GM12801 (cell line): ENCODE data around the gene OR2T10.
"Not testable (repeated sequence)": the region's sequence is repeated elsewhere in the genome, so short reads cannot be mapped to it uniquely, and the experiment has no call there.

Experiments
- TF ChIP-seq, protein P1 (sequence below): IDR thresholded peaks from one replicate; pipeline ENCODE4 v1.5.1; 2011; ENCODE audit warnings: control low read depth; ENCODE audit not compliant: insufficient read length; ENCODE audit errors: extremely low read depth

The OR2T10 gene, protein sequence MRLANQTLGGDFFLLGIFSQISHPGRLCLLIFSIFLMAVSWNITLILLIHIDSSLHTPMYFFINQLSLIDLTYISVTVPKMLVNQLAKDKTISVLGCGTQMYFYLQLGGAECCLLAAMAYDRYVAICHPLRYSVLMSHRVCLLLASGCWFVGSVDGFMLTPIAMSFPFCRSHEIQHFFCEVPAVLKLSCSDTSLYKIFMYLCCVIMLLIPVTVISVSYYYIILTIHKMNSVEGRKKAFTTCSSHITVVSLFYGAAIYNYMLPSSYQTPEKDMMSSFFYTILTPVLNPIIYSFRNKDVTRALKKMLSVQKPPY

DNA sequence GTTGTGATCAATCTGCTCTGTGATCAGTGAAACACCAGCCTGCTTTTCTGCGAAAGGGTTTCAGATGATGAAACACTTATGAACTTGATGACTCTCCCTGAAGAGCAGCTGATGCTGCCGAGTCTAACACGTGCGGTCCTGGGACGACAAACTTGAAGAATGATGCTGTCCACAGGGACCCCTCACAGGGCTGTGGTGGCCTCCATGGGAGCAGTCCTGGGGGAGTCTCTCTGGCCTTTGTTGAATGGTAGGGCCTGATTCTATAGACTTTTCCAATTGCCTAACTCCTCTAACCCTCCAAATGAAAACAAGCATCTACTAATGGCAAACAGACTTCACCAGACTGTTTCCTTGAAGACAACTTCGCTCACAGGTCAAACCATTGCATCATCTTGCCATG lies at the start of gene OR2T10:
Gene OR2T10 (minus strand): TSS at position 112 of the 400 bp plus-strand sequence. CDS start 3,932 bp downstream, outside the sequence.
- TF ChIP-seq, protein P1, sequence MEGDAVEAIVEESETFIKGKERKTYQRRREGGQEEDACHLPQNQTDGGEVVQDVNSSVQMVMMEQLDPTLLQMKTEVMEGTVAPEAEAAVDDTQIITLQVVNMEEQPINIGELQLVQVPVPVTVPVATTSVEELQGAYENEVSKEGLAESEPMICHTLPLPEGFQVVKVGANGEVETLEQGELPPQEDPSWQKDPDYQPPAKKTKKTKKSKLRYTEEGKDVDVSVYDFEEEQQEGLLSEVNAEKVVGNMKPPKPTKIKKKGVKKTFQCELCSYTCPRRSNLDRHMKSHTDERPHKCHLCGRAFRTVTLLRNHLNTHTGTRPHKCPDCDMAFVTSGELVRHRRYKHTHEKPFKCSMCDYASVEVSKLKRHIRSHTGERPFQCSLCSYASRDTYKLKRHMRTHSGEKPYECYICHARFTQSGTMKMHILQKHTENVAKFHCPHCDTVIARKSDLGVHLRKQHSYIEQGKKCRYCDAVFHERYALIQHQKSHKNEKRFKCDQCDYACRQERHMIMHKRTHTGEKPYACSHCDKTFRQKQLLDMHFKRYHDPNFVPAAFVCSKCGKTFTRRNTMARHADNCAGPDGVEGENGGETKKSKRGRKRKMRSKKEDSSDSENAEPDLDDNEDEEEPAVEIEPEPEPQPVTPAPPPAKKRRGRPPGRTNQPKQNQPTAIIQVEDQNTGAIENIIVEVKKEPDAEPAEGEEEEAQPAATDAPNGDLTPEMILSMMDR, result no peak

DNA sequence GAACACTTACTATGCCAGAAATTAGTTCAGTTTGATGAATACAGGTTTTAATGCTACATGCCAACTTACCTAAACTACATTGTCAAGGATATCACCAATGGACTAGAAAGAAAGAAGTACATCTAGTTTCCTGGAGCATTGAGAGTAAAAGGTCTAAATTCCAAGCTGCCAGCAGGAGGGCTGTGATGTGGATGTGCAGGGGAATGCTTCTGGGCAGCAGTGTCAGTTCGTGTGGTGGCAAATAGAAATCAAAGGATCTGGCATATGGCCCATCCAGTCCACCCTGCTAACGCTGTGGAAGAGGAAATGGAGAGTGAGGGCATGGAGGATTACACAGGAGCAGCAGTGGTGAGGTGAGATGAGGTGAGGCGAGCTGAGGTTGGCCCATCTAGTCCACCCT lies 47.7 kb upstream of the OR2T10 start, which contains the start of gene OR2T35:
Gene OR2T35 (minus strand): TSS at position 101 of the 400 bp plus-strand sequence. CDS start 6,020 bp downstream, outside the sequence.
- TF ChIP-seq, protein P1, result not testable (repeated sequence)

DNA sequence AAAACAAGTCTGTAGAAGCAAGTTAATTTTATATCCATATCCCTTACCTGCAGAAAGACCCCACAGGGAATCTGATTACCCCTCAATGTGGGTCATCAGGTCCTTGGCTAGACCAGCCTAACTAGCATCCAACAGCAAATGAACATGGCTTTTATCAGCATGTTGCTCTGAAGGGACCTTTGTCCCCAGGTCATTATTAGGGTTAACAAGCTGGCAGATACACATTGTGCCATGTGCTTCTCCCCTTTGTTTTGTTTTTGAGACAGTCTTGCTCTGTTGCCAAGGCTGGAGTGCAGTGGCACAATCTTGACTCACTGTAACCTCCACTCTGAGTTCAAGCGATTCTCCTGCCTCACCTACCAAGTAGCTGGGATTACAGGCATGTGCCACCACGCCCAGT lies 37.5 kb upstream of the OR2T10 start, which contains the start of gene OR2T11:
Gene OR2T11 (minus strand): TSS at position 101 of the 400 bp plus-strand sequence. CDS start 7,963 bp downstream, outside the sequence.
- TF ChIP-seq, protein P1, result not testable (repeated sequence)

DNA sequence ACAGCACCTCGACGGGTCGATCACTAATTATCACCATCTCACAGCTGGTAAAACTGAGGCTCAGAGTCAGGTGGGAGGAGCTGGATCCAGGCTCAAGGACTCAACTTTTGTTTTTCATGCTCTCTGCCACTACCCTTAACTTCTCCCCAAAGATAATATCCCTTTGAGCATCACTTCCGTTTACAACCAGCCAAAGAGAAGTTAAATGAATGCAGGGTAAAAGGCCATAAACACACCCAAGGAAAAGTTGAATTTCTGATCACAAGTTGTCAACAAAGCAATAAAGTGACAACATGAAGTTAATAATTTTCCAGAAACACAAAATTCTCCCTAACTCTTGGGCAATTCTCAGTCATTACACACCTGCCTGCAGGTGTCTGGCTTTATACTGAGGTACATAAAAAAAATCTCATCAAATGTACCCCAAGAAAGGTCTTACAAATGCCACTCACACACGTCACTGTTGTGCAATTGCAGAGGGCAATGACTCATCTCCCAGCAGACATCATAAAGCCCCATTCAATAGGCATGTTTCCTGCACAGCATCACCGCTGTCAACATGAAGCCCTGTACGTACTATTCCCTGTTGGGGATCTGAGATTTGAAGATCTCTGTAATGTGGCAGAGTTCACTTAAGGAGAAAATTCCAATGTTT lies 34.0 kb upstream of the OR2T10 start:
- TF ChIP-seq, protein P1, result no peak

DNA sequence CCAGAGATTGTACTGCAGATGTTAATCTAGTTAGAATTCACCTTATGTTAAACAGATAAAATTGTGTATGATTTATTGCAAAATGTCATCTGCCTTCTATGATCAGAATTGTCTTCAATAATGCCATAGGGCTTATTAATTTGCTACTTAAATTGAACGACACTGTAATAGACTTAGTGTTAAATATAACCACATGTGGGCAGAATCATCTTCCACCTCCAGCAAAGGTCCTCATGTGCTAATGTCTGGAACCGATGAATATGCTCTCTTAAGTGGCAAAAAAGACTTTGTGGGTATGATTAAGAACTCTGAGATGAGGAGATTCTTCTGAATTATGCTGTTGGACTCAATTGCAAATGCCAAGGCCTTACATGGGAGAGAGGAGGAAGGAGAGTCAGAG lies 33.1 kb upstream of the OR2T10 start:
- TF ChIP-seq, protein P1, result no peak

DNA sequence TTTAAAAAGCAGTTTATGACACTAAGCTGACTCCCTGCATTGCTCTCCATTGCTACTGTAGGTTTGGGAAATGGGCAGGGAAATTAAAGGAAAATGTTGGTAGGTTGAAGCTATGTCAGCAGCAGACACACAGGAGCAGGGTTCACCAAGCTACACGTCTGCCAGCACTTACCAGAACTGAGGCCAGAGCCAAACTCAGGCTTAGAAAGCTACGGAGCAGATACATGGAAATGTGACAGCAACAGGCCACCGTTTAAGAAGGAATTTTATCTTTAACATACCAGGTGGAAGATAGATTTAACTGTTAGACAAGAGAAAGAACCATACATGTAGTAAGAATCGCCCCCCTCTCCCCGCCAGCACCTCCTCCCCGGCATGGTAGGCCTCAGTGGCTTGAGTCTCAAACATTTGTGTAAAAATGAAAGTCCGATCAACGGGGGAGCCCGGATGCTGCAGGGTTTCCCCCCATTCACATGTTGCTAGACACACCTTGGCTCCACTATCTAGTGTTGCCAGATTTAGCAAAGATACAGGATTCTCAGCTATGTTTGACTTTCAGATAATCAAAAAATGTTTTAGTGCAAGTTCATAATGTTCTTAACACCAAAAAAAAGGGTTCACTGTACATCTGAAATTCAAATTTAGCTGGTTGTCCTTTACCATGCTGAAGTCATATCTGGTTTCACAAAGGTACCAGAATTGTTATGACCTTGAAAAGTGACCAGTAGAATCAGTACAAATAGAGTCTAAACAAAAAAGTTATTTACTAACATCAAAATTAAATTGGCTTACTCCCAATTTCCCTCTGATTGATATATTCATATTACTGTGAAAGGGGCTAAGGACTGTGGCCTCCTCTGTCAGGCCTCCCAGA lies 30.7 kb upstream of the OR2T10 start:
- TF ChIP-seq, protein P1, result no peak

DNA sequence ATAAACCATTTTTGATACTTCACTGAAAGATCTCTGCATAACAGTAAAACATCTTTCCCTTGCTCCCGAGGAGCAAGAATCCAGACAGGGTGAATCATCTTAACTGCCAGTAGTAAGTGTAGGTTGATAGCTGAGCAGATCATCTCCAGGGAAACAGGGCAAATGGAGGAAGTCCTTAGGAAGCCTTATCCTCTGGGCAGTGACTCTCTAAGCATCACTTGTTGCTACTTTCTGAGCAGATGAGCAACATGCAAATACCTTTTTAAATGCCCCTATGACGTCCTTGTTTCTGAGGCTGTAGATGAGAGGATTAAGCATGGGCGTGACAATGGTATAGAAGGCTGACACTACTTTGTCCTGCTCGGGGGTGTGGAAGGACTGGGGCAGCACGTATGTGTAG lies 28.5 kb upstream of the OR2T10 start:
- TF ChIP-seq, protein P1, result no peak
